HL-60 (cell line): ENCODE measurements around the gene MRGPRX2.

Experiments used
- DNase-seq, 2 experiments: peaks; one replicate each; pipeline ENCODE4 v3.0.0-alpha.2; 2010 to 2020; ENCODE audit warnings: low read depth in 1 of 2, low spot score in 1 of 2
- H3K27ac ChIP-seq: fragments of 250-450 bp; sonication (Bioruptor Pico); replicated peaks from 2 replicates; pipeline ENCODE4 v1.5.1; 2020; ENCODE audit warnings: mild to moderate bottlenecking, moderate library complexity
- H3K27me3 ChIP-seq: fragments of 250-450 bp; sonication (Bioruptor Pico); 2 replicates; pipeline ENCODE4 v1.5.1; 2021; ENCODE audit warnings: mild to moderate bottlenecking, moderate library complexity; ENCODE audit not compliant: insufficient read depth, poor library complexity, severe bottlenecking
- H3K4me3 ChIP-seq: replicated peaks from 2 replicates; pipeline ENCODE4 v1.5.1; 2011; ENCODE audit warnings: mild to moderate bottlenecking, control low read depth, low read length; ENCODE audit not compliant: insufficient read depth
- CTCF ChIP-seq: IDR thresholded peaks from one replicate; pipeline ENCODE4 v1.5.1; 2011; ENCODE audit warnings: low read length, control low read depth, inconsistent platforms; ENCODE audit not compliant: insufficient read depth
- GABPA ChIP-seq: IDR thresholded peaks from 2 replicates; pipeline ENCODE4 v1.6.1; 2012; ENCODE audit warnings: low read depth
- POLR2AphosphoS5 ChIP-seq: IDR thresholded peaks from 2 replicates; pipeline ENCODE4 v1.6.1; 2012; ENCODE audit warnings: low read depth
- REST ChIP-seq: IDR thresholded peaks from 2 replicates; pipeline ENCODE4 v1.6.1; 2012; ENCODE audit warnings: low read depth; ENCODE audit not compliant: insufficient replicate concordance
- SPI1 ChIP-seq: IDR thresholded peaks from 2 replicates; pipeline ENCODE4 v1.6.1; 2012; ENCODE audit warnings: low read depth, mild to moderate bottlenecking, borderline replicate concordance

The MRGPRX2 gene

GRCh38 chr11:19032990-19033389 is 27.5 kb downstream of the MRGPRX2 start:
- no peak overlapping the region for H3K27ac ChIP-seq
- DNase-seq = no peak
- TF ChIP-seq CTCF (no peak), POLR2AphosphoS5 (no peak), REST (no peak), SPI1 (no peak), GABPA (no peak)
- H3K4me3 ChIP-seq = no peak overlapping the region
- no peaks in the 10 kb centered on the region for H3K27me3 ChIP-seq

GRCh38 chr11:19027829-19028595 is 32.5 kb downstream of the MRGPRX2 start:
- no peak for DNase-seq
- no peak for TF ChIP-seq CTCF
- no peak for TF ChIP-seq REST
- no peak for TF ChIP-seq SPI1
- TF ChIP-seq GABPA = no peak
- TF ChIP-seq POLR2AphosphoS5 = no peak
- no peak overlapping the region for H3K4me3 ChIP-seq
- H3K27me3 ChIP-seq = no peaks in the 10 kb centered on the region
- H3K27ac ChIP-seq = no peak overlapping the region

- H3K4me3 ChIP-seq = no peak overlapping the region
- H3K27me3 ChIP-seq = no peaks in the 10 kb centered on the region
- DNase-seq = no peak
- H3K27ac ChIP-seq = no peak overlapping the region
- TF ChIP-seq POLR2AphosphoS5 (no peak), SPI1 (no peak), GABPA (no peak), CTCF (no peak), REST (no peak)
Measured at GRCh38 chr11:19026862-19027261, 33.7 kb downstream of the MRGPRX2 start.
